ENCODE data around the gene FCER2.

GRCh38 chr19:7650148-7650547 is 51.8 kb downstream of the FCER2 start:
- TF ChIP-seq TAF1 (conservative IDR thresholded peaks at IDR 0.05) (no peak), CTCF (IDR thresholded peaks at IDR 0.05; ENCODE audit: low read depth, low read length, missing input control) (no peak), ZBTB33 (IDR thresholded peaks at IDR 0.05) (no peak), JUND (IDR thresholded peaks at IDR 0.05) (no peak), EGR1 (IDR thresholded peaks at IDR 0.05; ENCODE audit: low read depth in 2 of 2) (no peak), REST (IDR thresholded peaks at IDR 0.05) (no peak), SP1 (IDR thresholded peaks at IDR 0.05) (no peak), YY1 (IDR thresholded peaks at IDR 0.05) (no peak), GABPA (IDR thresholded peaks at IDR 0.05 in 1 of 2, conservative IDR thresholded peaks at IDR 0.05 in 1 of 2) (no peak)

Data from liver (tissue), 3 donors.